H1 (cell line): ENCODE data around the gene LMO4. TPM values are rescaled to one million over a fixed set of nuclear protein-coding genes. Genes with fewer than 3 reads are reported as not detected.

ENCODE experiments used
- JUND ChIP-seq: IDR thresholded peaks from 2 replicates; pipeline ENCODE4 v1.6.1; 2011; ENCODE audit warnings: mild to moderate bottlenecking, improper control_type of control experiment, low read length
- RNF2 ChIP-seq: fragments of 200-900, 300-1000 bp; sonication (generic); IDR thresholded peaks from 2 replicates; pipeline ENCODE4 v1.7.1; 2016; ENCODE audit warnings: borderline replicate concordance, low read depth, mild to moderate bottlenecking, antibody characterized with exemption, low read length; ENCODE audit not compliant: poor library complexity, severe bottlenecking; ENCODE audit errors: missing control alignments
- SP4 ChIP-seq: IDR thresholded peaks from 2 replicates; pipeline ENCODE4 v1.6.1; 2012; ENCODE audit warnings: low read length, inconsistent platforms
- polyA plus RNA-seq, 7 experiments: library from polyadenylated mRNA; depleted of rRNA in 3 of 7; stranded (reverse) in 5 of 7; unstranded in 2 of 7; fragments of >200 nt in 5 of 7; fragments of 200-250 nt in 2 of 7; gene quantifications; 1 replicate in 5 of 7; 2 replicates in 1 of 7; 4 replicates in 1 of 7; pipeline versions ENCODE4 v1.2.1 to v1.2.3, GENCODE V29; 2011 to 2013; ENCODE audit warnings: missing spikeins in 2 of 7, mixed read lengths in 2 of 7
- total RNA-seq: library from RNA; stranded (reverse); fragmentation: NEBNext Ultra II Directional; extraction: Animal tissue kit (Norgen Biotek cat#: 25700); gene quantifications from 2 replicates; pipeline ENCODE4 v1.2.1, GENCODE V29; 2021
- TF ChIP-seq, protein P1 (sequence below): IDR thresholded peaks from 2 replicates; pipeline ENCODE4 v1.6.1; 2011; ENCODE audit warnings: low read length, improper control_type of control experiment

LMO4 gene
- total and polyA plus RNA-seq, 2 of the 8 experiments (the other 6 are each of a cell fraction or from before 2014, with no cell fraction given), result 71.7 to 98.7 TPM

DNA sequence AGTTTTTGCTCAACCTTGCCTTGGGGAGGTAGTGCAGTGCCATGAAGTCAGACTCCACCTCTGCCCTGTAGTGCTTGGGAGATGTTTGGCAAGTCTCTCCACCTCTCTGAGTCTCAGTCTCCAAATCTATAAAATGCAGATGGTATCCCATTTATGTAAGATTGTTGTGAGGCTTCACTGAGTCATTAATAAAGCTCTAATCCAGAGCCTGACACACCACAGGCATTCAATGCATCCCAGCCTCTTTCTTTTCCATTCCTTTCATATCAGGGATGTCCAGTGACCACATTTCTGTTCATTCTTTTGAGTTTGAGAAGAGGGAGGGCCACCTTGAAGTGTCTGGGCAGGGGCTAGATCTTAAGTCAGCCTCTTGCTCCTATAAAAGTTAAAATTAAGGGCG lies 37.6 kb upstream of the LMO4 start (continued):
- TF ChIP-seq SP4, result no peak
- TF ChIP-seq JUND, result no peak
- no peak for TF ChIP-seq RNF2
- TF ChIP-seq, protein P1, sequence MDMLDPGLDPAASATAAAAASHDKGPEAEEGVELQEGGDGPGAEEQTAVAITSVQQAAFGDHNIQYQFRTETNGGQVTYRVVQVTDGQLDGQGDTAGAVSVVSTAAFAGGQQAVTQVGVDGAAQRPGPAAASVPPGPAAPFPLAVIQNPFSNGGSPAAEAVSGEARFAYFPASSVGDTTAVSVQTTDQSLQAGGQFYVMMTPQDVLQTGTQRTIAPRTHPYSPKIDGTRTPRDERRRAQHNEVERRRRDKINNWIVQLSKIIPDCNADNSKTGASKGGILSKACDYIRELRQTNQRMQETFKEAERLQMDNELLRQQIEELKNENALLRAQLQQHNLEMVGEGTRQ, result no peak
